Lower leg skin (tissue), 3 donors: ENCODE data around the gene RNF181.

ENCODE experiments used
- CTCF ChIP-seq, 3 donors: fragments of 450-650 bp; IDR thresholded peaks; one replicate each; pipeline ENCODE4 v1.5.1; 2016; ENCODE audit warnings: antibody characterized with exemption in 3 of 3, mild to moderate bottlenecking in 3 of 3, moderate library complexity in 2 of 3
- POLR2A ChIP-seq, 2 donors: fragments of 450-650 bp; IDR thresholded peaks; one replicate each; pipeline ENCODE4 v1.6.1; 2016 to 2017; ENCODE audit warnings: antibody characterized with exemption in 2 of 2, mild to moderate bottlenecking in 1 of 2, moderate library complexity in 1 of 2

- TF ChIP-seq CTCF (IDR thresholded peaks at IDR 0.05): no peak
- no peak for TF ChIP-seq POLR2A (IDR thresholded peaks at IDR 0.05)
Observed at GRCh38 chr2:85600951-85601770, 5.6 kb downstream of the RNF181 start.
